GM23248 (cell line): ENCODE measurements around the gene PRPS2. TPM values are rescaled to one million over a fixed set of nuclear protein-coding genes. Genes with fewer than 3 reads are reported as not detected.

Source experiments
- DNase-seq: peaks from one replicate; pipeline ENCODE4 v3.0.0-alpha.2; 2015
- H2AFZ ChIP-seq: fragments of 200-600 bp; sonication (generic); 2 replicates; pipeline ENCODE4 v1.6.1; 2016; ENCODE audit warnings: antibody characterized with exemption
- H3F3A ChIP-seq: fragments of 200-600 bp; sonication (generic); 2 replicates; pipeline ENCODE4 v1.6.1; 2016; ENCODE audit warnings: mild to moderate bottlenecking, antibody characterized with exemption, mixed run types; ENCODE audit not compliant: insufficient read depth
- H3K27ac ChIP-seq: fragments of 200-600 bp; sonication (generic); 2 replicates; pipeline ENCODE4 v1.5.1; 2016; ENCODE audit warnings: mild to moderate bottlenecking
- H3K27me3 ChIP-seq: fragments of 200-600 bp; sonication (generic); replicated peaks from 2 replicates; pipeline ENCODE4 v1.6.1; 2016; ENCODE audit warnings: mild to moderate bottlenecking; ENCODE audit not compliant: insufficient read depth
- H3K36me3 ChIP-seq: fragments of 200-600 bp; sonication (generic); 2 replicates; pipeline ENCODE4 v1.6.1; 2016; ENCODE audit warnings: low read depth, mild to moderate bottlenecking
- H3K4me1 ChIP-seq: fragments of 200-600 bp; sonication (generic); 2 replicates; pipeline ENCODE4 v1.6.1; 2016; ENCODE audit warnings: mild to moderate bottlenecking; ENCODE audit not compliant: insufficient read depth
- H3K4me2 ChIP-seq: fragments of 200-600 bp; sonication (generic); one replicate; pipeline ENCODE4 v1.6.1; 2016; ENCODE audit warnings: mild to moderate bottlenecking; ENCODE audit not compliant: unreplicated experiment
- H3K4me3 ChIP-seq: fragments of 200-600 bp; sonication (generic); 2 replicates; pipeline ENCODE4 v1.5.1; 2016; ENCODE audit warnings: mild to moderate bottlenecking
- H3K79me2 ChIP-seq: fragments of 200-600 bp; sonication (generic); 2 replicates; pipeline ENCODE4 v1.6.1; 2016; ENCODE audit warnings: mild to moderate bottlenecking; ENCODE audit not compliant: insufficient read depth
- H3K9ac ChIP-seq: fragments of 200-600 bp; sonication (generic); 2 replicates; pipeline ENCODE4 v1.6.1; 2016; ENCODE audit warnings: mild to moderate bottlenecking
- H3K9me2 ChIP-seq: fragments of 200-600 bp; sonication (generic); 2 replicates; pipeline ENCODE4 v1.6.1; 2016; ENCODE audit warnings: mixed run types, mild to moderate bottlenecking, moderate library complexity; ENCODE audit not compliant: insufficient read depth
- H3K9me3 ChIP-seq: fragments of 200-600 bp; sonication (generic); one replicate; pipeline ENCODE4 v1.6.1; 2017; ENCODE audit warnings: low read depth
- H4K20me1 ChIP-seq: fragments of 200-600 bp; sonication (generic); 2 replicates; pipeline ENCODE4 v1.6.0; 2016; ENCODE audit not compliant: insufficient read depth
- EZH2 ChIP-seq: fragments of 200-600 bp; sonication (generic); IDR thresholded peaks from 2 replicates; pipeline ENCODE4 v1.6.1; 2018; ENCODE audit warnings: antibody characterized with exemption, mild to moderate bottlenecking; ENCODE audit not compliant: insufficient read depth, poor library complexity, severe bottlenecking
- EZH2phosphoT487 ChIP-seq: fragments of 200-600 bp; sonication (generic); IDR thresholded peaks from 2 replicates; pipeline ENCODE4 v1.6.1; 2018; ENCODE audit warnings: antibody characterized with exemption, moderate library complexity, mild to moderate bottlenecking, low read depth; ENCODE audit not compliant: insufficient read depth
- WGBS, 2 experiments: methylation state at CpG; one replicate each; pipeline ENCODE4 v1.1.6; 2015 to 2017; ENCODE audit warnings: low lambda C conversion rate in 2 of 2, low coverage in 1 of 2; ENCODE audit errors: missing lambda C conversion rate in 2 of 2; 5-methylcytosine and 5-hydroxymethylcytosine counted together
- in situ Hi-C: fragments of 300-500 bp; cut with MboI; formaldehyde crosslinking; loops from 2 replicates; pipeline ENCODE4 v1.15.0; 2020
- polyA plus RNA-seq: library from polyadenylated mRNA; unstranded; fragments of >200 nt; fragmentation: Nextera tagmentation; extraction: Ambion mirVana; gene quantifications from 2 replicates; pipeline ENCODE4 v1.2.1, GENCODE V29; 2016
- total RNA-seq: library from RNA; depleted of rRNA; stranded (reverse); fragments of >200 nt; shearing (Covaris generic); gene quantifications from 2 replicates; pipeline ENCODE4 v1.2.3, GENCODE V29; 2014; rRNA removed

The PRPS2 gene
- total and polyA plus RNA-seq, 2 experiments from 2014 or later = 20.6 to 22.5 TPM

GRCh38 chrX:12871257-12871656 is 80.0 kb downstream of the PRPS2 start:
- H3K27me3 ChIP-seq = no peaks in the 10 kb centered on the region
- 6 to 56% methylated on average over 2 to 6 of the region's 6 CpGs for WGBS, 2 experiments
- no peaks in the 10 kb centered on the region for H4K20me1 ChIP-seq
- H3K9me3 ChIP-seq = no peaks in the 10 kb centered on the region
- H3K4me1 ChIP-seq = no peaks in the 10 kb centered on the region
- in situ Hi-C loops = no loop called here
- no peak overlapping the region for H3K4me3 ChIP-seq
- H3K4me2 ChIP-seq = no peak overlapping the region
- H3K9me2 ChIP-seq = no peaks in the 10 kb centered on the region
- no peaks in the 10 kb centered on the region for H3F3A ChIP-seq
- no peak overlapping the region for H3K27ac ChIP-seq
- H3K9ac ChIP-seq = no peak overlapping the region
- no peaks in the 10 kb centered on the region for H3K79me2 ChIP-seq
- no peaks in the 10 kb centered on the region for H3K36me3 ChIP-seq
- TF ChIP-seq EZH2 = no peak
- no peak for TF ChIP-seq EZH2phosphoT487
- H2AFZ ChIP-seq = no peak overlapping the region
- DNase-seq = no peak

- no peak overlapping the region for H3K4me3 ChIP-seq
- DNase-seq = no peak
- in situ Hi-C loops = no loop called here
- H3K9me3 ChIP-seq = no peaks in the 10 kb centered on the region
- TF ChIP-seq EZH2phosphoT487 = no peak
- no peak for TF ChIP-seq EZH2
- H3K9me2 ChIP-seq = no peaks in the 10 kb centered on the region
- no peak overlapping the region for H3K27ac ChIP-seq
- WGBS, 2 experiments = 65 to 73% methylated on average over 4 of the region's 4 CpGs
- no peaks in the 10 kb centered on the region for H3K27me3 ChIP-seq
- H3K36me3 ChIP-seq = no peaks in the 10 kb centered on the region
- H3K79me2 ChIP-seq = no peaks in the 10 kb centered on the region
- H3K4me2 ChIP-seq = no peak overlapping the region
- no peaks in the 10 kb centered on the region for H3K4me1 ChIP-seq
- no peak overlapping the region for H2AFZ ChIP-seq
- H3K9ac ChIP-seq = no peak overlapping the region
- no peaks in the 10 kb centered on the region for H3F3A ChIP-seq
- H4K20me1 ChIP-seq = no peaks in the 10 kb centered on the region
These were observed 81.5 kb downstream of the PRPS2 start for GRCh38 chrX:12872741-12873140.

Other genes starting within 250 kb of the PRPS2 start
- not detected in 2 replicates for gene TLR7, start 75.7 kb downstream of the PRPS2 start, total RNA-seq
- not detected in 2 replicates for gene TLR7, start 75.7 kb downstream of the PRPS2 start, polyA plus RNA-seq
- gene TLR8, start 115.2 kb downstream of the PRPS2 start, total RNA-seq = not detected in 2 replicates
- gene TLR8, start 115.2 kb downstream of the PRPS2 start, polyA plus RNA-seq = not detected in 2 replicates
- gene TMSB4X, start 183.7 kb downstream of the PRPS2 start, total RNA-seq = 3,286 and 6,098 TPM in 2 replicates
- 9,088 and 9,298 TPM in 2 replicates for gene TMSB4X, start 183.7 kb downstream of the PRPS2 start, polyA plus RNA-seq